DOHH2 (cell line): Measurements from ENCODE around the gene TMEM53.

Experiments
- EZH2phosphoT487 ChIP-seq: fragments of 200-600 bp; sonication (generic); IDR thresholded peaks from 2 replicates; pipeline ENCODE4 v1.6.1; 2017; ENCODE audit warnings: borderline replicate concordance, mild to moderate bottlenecking, antibody characterized with exemption, low read length, moderate library complexity, mixed read lengths
- TF ChIP-seq, protein P1 (sequence below): fragments of 200-600 bp; sonication (generic); IDR thresholded peaks from one replicate; pipeline ENCODE4 v1.5.1; 2014; ENCODE audit warnings: antibody characterized with exemption, mild to moderate bottlenecking, low read depth, low read length; ENCODE audit not compliant: poor library complexity, severe bottlenecking

DNA sequence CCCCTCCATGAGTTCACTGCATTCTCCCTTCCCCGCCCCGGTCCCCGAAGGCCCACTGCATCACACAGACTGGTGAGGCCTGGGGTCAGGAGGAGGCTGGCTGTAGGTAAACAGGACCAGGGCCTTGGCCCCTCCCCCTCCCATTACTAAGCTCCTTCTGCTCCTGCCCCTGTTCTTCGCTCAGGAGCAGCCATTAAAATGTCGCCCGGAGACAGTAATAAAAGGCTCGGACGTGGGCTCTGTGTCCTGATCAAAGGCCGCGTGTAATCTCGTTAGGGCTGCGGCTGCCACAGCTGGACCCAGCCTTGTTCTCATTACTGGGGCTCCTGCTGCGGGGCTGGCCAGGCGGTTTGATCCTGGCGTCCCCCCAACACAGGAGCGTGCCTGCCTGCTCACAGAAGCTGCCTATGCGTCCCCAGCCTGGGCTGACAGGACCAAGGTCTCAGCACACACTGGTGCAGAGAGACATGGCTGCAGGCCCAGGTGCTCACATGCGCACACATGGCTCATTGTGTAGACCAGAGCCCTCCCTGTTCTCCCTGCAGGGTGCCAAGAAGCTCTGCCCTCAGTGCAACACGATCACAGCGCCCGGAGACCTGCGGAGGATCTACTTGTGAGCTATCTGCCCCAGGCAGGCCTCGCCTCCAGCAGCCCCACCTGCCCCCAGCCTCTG lies 24.0 kb downstream of the TMEM53 start:
- TF ChIP-seq, protein P1, sequence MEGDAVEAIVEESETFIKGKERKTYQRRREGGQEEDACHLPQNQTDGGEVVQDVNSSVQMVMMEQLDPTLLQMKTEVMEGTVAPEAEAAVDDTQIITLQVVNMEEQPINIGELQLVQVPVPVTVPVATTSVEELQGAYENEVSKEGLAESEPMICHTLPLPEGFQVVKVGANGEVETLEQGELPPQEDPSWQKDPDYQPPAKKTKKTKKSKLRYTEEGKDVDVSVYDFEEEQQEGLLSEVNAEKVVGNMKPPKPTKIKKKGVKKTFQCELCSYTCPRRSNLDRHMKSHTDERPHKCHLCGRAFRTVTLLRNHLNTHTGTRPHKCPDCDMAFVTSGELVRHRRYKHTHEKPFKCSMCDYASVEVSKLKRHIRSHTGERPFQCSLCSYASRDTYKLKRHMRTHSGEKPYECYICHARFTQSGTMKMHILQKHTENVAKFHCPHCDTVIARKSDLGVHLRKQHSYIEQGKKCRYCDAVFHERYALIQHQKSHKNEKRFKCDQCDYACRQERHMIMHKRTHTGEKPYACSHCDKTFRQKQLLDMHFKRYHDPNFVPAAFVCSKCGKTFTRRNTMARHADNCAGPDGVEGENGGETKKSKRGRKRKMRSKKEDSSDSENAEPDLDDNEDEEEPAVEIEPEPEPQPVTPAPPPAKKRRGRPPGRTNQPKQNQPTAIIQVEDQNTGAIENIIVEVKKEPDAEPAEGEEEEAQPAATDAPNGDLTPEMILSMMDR = no peak
- no peak for TF ChIP-seq EZH2phosphoT487
